D721Med (cell line): Measurements from ENCODE around the gene PAN3.

Experiments
- DNase-seq: peaks from one replicate; pipeline ENCODE4 v3.0.0; 2011; ENCODE audit warnings: low spot score; ENCODE audit not compliant: insufficient read length
- FAIRE-seq: peaks from 2 replicates; lab custom pipeline; 2011; peaks lifted over from hg19 to GRCh38; lab: Jason Lieb, UNC
- CTCF ChIP-seq: IDR thresholded peaks from 2 replicates; pipeline ENCODE4 v1.5.1; 2012; ENCODE audit warnings: mild to moderate bottlenecking, control low read depth; ENCODE audit not compliant: insufficient read depth; ENCODE audit errors: missing control alignments

PAN3 gene

DNA sequence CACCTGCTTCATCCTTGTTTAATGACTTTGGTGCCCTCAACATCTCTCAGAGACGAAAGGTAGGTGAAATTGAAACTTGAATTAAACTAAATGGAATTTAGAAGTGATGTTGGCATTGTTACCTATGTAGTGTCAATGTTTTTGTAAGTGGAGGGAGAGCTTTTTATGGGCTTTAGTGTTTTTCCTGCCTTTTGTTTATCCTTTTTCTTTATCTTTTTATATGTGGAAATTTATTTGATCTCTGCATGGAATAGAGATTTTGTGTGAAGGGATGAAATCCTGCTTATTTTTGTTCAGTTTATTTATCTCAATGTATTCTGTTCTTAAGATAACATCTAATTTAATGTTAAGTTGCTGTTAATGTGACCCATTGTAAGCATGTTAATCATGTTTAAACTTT is 39.5 kb downstream of the PAN3 start:
- no peak for TF ChIP-seq CTCF
- FAIRE-seq (no peak), DNase-seq (no peak)

GRCh38 chr13:28179974-28180373 is 41.6 kb downstream of the PAN3 start:
- no peak for TF ChIP-seq CTCF
- DNase-seq (no peak), FAIRE-seq (no peak)

GRCh38 chr13:28181413-28181812 is 43.1 kb downstream of the PAN3 start:
- FAIRE-seq = no peak
- no peak for DNase-seq
- TF ChIP-seq CTCF = no peak

DNA sequence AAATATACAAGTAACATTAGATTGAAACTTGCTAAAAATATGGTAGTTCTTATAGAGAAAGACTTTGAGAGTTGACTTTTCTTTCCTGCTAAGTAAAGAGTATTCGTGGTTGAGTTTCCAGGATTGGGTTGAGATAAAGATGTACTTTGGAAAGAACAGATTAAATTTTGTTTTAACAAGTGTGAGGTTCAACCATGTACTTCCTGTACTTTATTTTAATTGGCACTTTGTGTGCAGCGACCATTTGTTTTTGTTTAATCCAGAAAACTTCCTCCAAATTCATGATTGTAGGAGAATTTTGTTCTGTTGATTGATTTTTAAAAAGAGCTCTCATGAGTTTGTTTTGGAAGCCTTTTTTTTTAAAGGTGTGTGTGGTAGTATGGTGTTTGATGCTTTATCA is 46.9 kb downstream of the PAN3 start:
- TF ChIP-seq CTCF = no peak
- no peak for DNase-seq
- no peak for FAIRE-seq

DNA sequence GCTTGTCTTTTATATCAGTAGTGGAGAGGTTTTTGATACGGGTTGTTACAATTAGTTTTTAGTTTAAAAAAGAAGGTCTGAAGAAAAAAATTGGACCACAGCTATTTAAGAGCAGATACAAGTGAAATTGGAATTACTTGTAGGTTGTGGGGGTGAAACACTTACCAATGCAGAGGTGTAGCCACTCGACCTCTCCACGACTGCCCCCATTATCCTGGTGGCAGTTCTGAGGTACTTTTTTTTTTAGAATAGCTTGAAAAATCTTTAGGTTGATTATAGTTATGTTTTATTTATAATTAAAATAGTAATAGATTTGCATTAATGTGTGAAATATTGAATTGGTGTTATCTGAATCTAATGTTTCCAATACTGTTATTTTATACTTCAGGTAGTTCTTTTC is 60.7 kb downstream of the PAN3 start:
- no peak for TF ChIP-seq CTCF
- FAIRE-seq (no peak), DNase-seq (no peak)

DNA sequence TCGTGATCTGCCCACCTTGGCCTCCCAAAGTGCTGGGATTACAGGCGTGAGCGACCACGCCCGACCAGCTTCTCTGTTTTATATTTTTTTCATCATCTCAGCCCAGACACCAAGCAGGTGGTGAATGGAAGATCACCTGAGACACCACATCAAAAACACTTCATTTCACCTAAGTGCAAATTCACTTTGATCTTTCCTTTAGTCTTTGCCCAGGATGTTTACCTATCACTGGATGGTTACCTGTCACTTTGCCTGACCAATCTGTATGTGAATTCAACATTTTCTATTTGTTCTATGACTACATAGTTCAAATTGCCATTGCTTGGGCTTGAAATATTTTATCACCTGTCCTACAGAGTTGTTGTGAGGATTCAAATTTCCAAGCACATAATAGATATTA is 65.7 kb downstream of the PAN3 start:
- DNase-seq (no peak), FAIRE-seq (no peak)
- no peak for TF ChIP-seq CTCF

DNA sequence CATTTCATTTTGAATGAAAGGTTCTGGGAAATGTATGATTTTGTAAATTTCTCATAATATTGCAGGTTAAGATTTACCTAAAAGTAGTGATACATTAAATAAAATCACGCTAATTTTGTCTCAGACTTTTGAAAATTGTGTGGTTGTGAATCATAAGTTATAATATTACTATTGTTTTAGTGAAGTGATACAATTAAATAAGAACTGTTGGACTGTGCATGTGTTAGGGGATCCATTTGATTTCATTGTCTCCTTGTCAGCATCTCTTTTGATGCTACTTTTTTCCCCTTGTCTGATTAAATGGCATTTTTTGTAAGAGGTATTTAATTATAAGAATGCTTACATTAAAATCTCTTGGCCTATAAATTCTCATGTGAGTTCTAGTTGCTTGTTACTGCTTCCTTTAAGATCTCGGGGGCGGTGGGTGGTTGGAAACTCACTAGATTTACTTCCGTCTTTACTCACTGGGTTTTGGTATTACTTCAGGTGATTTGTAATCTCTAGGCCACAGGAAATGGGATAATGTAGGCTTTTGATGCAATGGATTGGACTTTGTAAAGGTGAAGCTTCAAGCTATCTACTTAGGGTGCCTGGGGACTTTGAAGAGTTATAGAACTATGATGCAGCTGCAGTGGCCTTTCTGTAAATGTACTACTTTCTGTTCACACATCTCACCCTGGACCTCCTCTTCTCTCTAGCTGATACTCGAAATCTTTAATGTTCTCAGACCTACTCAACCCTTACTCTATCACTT is 66.5 kb downstream of the PAN3 start:
- FAIRE-seq = no peak
- DNase-seq = no peak
- no peak for TF ChIP-seq CTCF
